HG02642 (cell line): ENCODE data around the gene CYS1.
"Not testable (repeated sequence)": the region's sequence is repeated elsewhere in the genome, so short reads cannot be mapped to it uniquely, and the experiment has no call there.

ENCODE experiments used
- ATAC-seq: cut with Tn5 transposase; IDR thresholded peaks from one replicate; pipeline ENCODE4 v1.9.1; 2021; ENCODE audit warnings: mild to moderate bottlenecking; ENCODE audit not compliant: unreplicated experiment, poor library complexity

Gene CYS1

GRCh38 chr2:10079870-10080535 lies at the start of gene CYS1:
CYS1 (minus strand) TSS chr2:10080411; CDS start chr2:10080223, 188 bp downstream.
- peak; percentile 40 for ATAC-seq

GRCh38 chr2:10129490-10129889 lies 49.3 kb upstream of the CYS1 start:
- ATAC-seq, result no peak

- ATAC-seq, result no peak
Observed at GRCh38 chr2:10128420-10128819, 48.2 kb upstream of the CYS1 start.

GRCh38 chr2:10126632-10127026 lies 46.4 kb upstream of the CYS1 start:
- ATAC-seq, result no peak

GRCh38 chr2:10125842-10126631 lies 45.8 kb upstream of the CYS1 start:
- no peak for ATAC-seq

- no peak for ATAC-seq
Observed at GRCh38 chr2:10124538-10125045, 44.4 kb upstream of the CYS1 start.

- ATAC-seq, result no peak
Observed at GRCh38 chr2:10123281-10123680, 43.1 kb upstream of the CYS1 start.

- ATAC-seq, result peak; percentile 75
Observed at GRCh38 chr2:10122500-10123280, 42.5 kb upstream of the CYS1 start, which contains the start of gene RRM2. RRM2 (plus strand) TSS chr2:10122739; CDS start chr2:10122799, 60 bp downstream.

GRCh38 chr2:10120877-10121574 lies 40.8 kb upstream of the CYS1 start:
- no peak for ATAC-seq

- ATAC-seq, result peak; percentile 60
Observed at GRCh38 chr2:10120158-10120876, 40.1 kb upstream of the CYS1 start.

GRCh38 chr2:10119601-10120157 lies 39.5 kb upstream of the CYS1 start:
- ATAC-seq, result no peak

- ATAC-seq, result no peak
Observed at GRCh38 chr2:10119027-10119325, 38.8 kb upstream of the CYS1 start.

- no peak for ATAC-seq
Observed at GRCh38 chr2:10109311-10109710, 29.1 kb upstream of the CYS1 start.

GRCh38 chr2:10104906-10105305 lies 24.7 kb upstream of the CYS1 start:
- ATAC-seq, result not testable (repeated sequence)

GRCh38 chr2:10103179-10103578 lies 23.0 kb upstream of the CYS1 start:
- ATAC-seq, result no peak

GRCh38 chr2:10101491-10101890 lies 21.3 kb upstream of the CYS1 start:
- peak; percentile 50 for ATAC-seq

- peak; percentile 81 for ATAC-seq
Observed at GRCh38 chr2:10097352-10098148, 17.3 kb upstream of the CYS1 start.

GRCh38 chr2:10096641-10097040 lies 16.4 kb upstream of the CYS1 start:
- ATAC-seq, result no peak

GRCh38 chr2:10095175-10095574 lies 15.0 kb upstream of the CYS1 start:
- no peak for ATAC-seq
